Lower lobe of right lung (tissue), 2 donors: ENCODE measurements around the gene IL1RAPL2. TPM values are rescaled to one million over a fixed set of nuclear protein-coding genes. Genes with fewer than 3 reads are reported as not detected.

ENCODE experiments used
- ATAC-seq, 2 donors: fragments of 200-7000 bp; cut with Tn5 transposase; one replicate each; pipeline ENCODE4 v1.9.1; 2020 to 2022; ENCODE audit warnings: mild to moderate bottlenecking in 2 of 2, moderate library complexity in 2 of 2
- DNase-seq: peaks from one replicate; pipeline ENCODE4 v3.0.0-alpha.2; 2020
- H3K27ac ChIP-seq: fragments of 200-600 bp; one replicate; pipeline ENCODE4 v1.8.0; 2022
- H3K27me3 ChIP-seq: fragments of 200-600 bp; one replicate; pipeline ENCODE4 v1.8.0; 2022; ENCODE audit warnings: low read depth
- H3K36me3 ChIP-seq: fragments of 200-600 bp; one replicate; pipeline ENCODE4 v1.8.0; 2022; ENCODE audit warnings: mild to moderate bottlenecking
- H3K4me1 ChIP-seq: fragments of 200-600 bp; one replicate; pipeline ENCODE4 v1.8.0; 2022
- H3K4me3 ChIP-seq: fragments of 200-600 bp; one replicate; pipeline ENCODE4 v1.8.0; 2022; ENCODE audit warnings: mild to moderate bottlenecking
- H3K9me3 ChIP-seq: fragments of 200-600 bp; one replicate; pipeline ENCODE4 v1.8.0; 2022
- intact Hi-C: fragments of 100-400 bp; cut with DNase I; formaldehyde crosslinking; loops from one replicate; pipeline ENCODE4 v1.11.0; 2022
- total RNA-seq: library from RNA; stranded (reverse); fragmentation: NEBNext Ultra II Directional; extraction: Animal tissue kit (Norgen Biotek cat#: 25700); gene quantifications from one replicate; pipeline ENCODE4 v1.2.1, GENCODE V29; 2021
- TF ChIP-seq, protein P1 (sequence below): fragments of 200-600 bp; IDR thresholded peaks from one replicate; pipeline ENCODE4 v1.8.0; 2022; ENCODE audit warnings: antibody characterized with exemption, mild to moderate bottlenecking
- donor health status: DM: no; HTN: yes; CAD: no; lungs with severe emphysema.

IL1RAPL2 gene
- total RNA-seq, 1 donor from 2014 or later, result not detected

DNA sequence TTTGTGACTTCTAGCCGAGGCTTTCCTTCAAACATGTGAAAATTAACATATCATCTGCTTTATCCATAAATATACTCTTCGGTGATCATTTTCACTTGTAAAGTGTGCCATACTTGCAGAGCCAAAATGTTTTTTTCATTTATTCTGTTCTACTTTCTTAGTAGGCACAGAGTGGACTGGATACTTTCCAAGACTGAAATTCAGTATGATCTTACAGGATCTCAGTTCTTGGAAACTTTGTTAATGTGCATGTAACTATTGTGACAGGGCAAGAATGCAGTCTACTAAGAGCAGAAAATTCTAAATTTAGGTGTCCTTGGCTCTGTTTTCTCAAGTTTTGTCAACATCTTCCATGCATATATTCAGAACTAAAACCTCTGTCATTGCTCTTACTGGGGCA, 369.6 kb downstream of the IL1RAPL2 start:
- Histone ChIP-seq H3K4me3 (no peak overlapping the region), H3K36me3 (no peaks in the 10 kb centered on the region), H3K9me3 (no peaks in the 10 kb centered on the region), H3K27ac (no peak overlapping the region), H3K27me3 (no peaks in the 10 kb centered on the region), H3K4me1 (no peaks in the 10 kb centered on the region)
- intact Hi-C loops, result no loop called here
- TF ChIP-seq, protein P1, sequence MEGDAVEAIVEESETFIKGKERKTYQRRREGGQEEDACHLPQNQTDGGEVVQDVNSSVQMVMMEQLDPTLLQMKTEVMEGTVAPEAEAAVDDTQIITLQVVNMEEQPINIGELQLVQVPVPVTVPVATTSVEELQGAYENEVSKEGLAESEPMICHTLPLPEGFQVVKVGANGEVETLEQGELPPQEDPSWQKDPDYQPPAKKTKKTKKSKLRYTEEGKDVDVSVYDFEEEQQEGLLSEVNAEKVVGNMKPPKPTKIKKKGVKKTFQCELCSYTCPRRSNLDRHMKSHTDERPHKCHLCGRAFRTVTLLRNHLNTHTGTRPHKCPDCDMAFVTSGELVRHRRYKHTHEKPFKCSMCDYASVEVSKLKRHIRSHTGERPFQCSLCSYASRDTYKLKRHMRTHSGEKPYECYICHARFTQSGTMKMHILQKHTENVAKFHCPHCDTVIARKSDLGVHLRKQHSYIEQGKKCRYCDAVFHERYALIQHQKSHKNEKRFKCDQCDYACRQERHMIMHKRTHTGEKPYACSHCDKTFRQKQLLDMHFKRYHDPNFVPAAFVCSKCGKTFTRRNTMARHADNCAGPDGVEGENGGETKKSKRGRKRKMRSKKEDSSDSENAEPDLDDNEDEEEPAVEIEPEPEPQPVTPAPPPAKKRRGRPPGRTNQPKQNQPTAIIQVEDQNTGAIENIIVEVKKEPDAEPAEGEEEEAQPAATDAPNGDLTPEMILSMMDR, result no peak
- no peak for DNase-seq
- ATAC-seq, result no peak

DNA sequence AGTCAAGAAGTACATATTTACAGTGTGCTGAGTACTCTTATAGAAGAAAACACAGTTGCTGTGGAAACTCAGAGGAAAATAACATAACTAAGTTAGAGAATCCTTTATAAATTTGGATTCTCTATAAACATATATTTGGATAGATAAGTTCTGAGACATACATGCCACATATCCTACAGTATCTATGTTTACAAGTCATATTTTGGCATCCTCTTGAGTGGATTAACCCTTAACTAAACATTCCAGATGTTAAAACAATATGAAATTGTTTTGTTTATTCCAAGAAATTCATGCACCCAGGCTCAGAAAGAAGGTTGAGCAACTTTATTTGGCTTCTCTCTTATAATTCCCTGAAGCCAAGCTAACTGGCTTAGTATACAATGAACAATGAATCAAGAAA, 387.3 kb downstream of the IL1RAPL2 start:
- TF ChIP-seq, protein P1, result no peak
- intact Hi-C loops, result no loop called here
- Histone ChIP-seq H3K4me3 (no peak overlapping the region), H3K27me3 (no peaks in the 10 kb centered on the region), H3K36me3 (no peaks in the 10 kb centered on the region), H3K9me3 (no peaks in the 10 kb centered on the region), H3K4me1 (no peaks in the 10 kb centered on the region), H3K27ac (no peak overlapping the region)
- DNase-seq (no peak), ATAC-seq (no peak)

DNA sequence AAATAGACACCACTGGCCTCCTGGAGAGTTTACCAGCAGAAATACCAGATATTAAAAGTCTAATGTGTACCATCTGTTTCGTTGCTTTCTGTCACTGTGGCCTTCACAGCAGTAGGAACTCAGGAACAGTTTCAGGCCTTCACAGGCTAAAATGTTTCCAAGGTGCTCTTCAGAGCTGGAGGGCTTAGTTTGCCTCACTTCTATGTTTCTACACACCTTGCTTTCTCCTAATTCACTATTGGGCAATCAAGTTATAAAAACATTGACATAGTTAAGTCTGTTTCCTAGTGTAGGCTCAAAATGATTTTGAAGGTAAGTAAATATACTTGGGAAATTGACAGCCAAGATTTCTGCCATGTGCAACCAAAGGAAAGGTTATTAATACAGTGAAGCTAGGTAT, 395.9 kb downstream of the IL1RAPL2 start:
- TF ChIP-seq, protein P1, result no peak
- peak; percentile 29 to 78 for ATAC-seq
- Histone ChIP-seq H3K4me3 (no peak overlapping the region), H3K4me1 (no peaks in the 10 kb centered on the region), H3K9me3 (no peaks in the 10 kb centered on the region), H3K27me3 (no peaks in the 10 kb centered on the region), H3K27ac (no peak overlapping the region), H3K36me3 (no peaks in the 10 kb centered on the region)
- intact Hi-C loops, result no loop called here
- DNase-seq, result no peak

DNA sequence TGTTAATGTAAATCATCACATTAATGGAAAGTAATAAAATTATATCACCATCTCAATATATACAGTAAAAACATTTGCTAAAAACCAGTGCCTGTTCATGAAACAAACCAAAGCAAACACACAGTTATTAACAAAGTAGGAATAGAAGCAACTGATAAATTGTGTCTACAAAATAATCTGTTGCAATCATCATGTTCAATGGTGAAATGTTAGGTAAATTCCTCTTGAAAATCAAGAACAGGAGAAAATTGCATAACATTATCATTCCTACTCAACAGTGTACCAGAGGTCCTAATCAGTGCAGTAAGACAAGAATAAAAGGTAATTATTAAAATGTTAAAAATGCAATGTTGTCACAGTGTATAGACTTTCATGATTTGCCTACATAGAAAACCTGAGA, 402.2 kb downstream of the IL1RAPL2 start:
- Histone ChIP-seq H3K4me3 (no peak overlapping the region), H3K27me3 (no peaks in the 10 kb centered on the region), H3K9me3 (no peaks in the 10 kb centered on the region), H3K4me1 (no peaks in the 10 kb centered on the region), H3K36me3 (no peaks in the 10 kb centered on the region), H3K27ac (no peak overlapping the region)
- TF ChIP-seq, protein P1, result no peak
- no peak for ATAC-seq
- intact Hi-C loops, result no loop called here
- DNase-seq, result no peak

DNA sequence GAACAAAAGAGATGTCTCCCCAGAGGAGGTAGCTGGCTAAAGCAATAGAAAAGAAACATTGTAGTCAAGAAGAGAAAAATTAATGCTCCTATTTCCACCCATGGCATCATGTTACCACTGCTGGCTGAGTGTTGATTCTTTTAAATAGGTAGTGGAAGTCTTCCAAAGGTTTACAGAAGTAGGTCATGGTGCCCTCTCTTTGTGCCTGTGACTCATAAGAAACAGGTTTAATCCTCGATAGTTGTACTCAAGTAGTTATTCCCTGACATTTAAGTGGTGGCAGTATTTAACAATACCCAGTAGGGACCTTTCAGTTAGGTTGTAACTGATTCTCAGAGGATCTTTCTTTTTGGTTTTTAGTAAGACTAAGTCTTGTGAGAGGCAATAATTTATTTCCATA, 406.7 kb downstream of the IL1RAPL2 start:
- no peaks in the 10 kb centered on the region for H3K4me1 ChIP-seq
- H3K27ac ChIP-seq, result no peak overlapping the region
- no peak for DNase-seq
- H3K27me3 ChIP-seq, result no peaks in the 10 kb centered on the region
- no peaks in the 10 kb centered on the region for H3K36me3 ChIP-seq
- ATAC-seq, result peak; percentile 67 to 70
- intact Hi-C loops, result no loop called here
- H3K4me3 ChIP-seq, result no peak overlapping the region
- no peaks in the 10 kb centered on the region for H3K9me3 ChIP-seq
- TF ChIP-seq, protein P1, result no peak

DNA sequence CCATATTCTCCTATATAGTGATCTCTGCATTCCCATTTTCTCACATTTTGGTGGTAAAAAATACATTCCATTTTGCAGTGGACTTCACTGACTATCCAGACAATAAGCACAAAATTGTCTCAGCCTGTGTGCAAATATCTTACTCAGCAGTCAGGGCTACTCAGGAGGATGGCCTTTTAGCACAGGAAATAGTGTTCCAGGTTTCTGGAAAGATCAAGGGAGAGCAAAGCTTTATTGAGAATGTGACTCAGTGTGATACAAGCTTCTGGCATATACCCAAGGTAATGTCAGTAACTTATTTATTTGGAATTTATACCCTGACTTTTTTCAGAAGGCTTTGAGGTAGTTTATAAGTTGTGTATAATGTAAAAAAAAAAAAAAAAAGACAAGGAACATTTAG, 421.1 kb downstream of the IL1RAPL2 start:
- H3K4me1 ChIP-seq, result no peaks in the 10 kb centered on the region
- no peaks in the 10 kb centered on the region for H3K36me3 ChIP-seq
- no peak for ATAC-seq
- intact Hi-C loops, result no loop called here
- no peak overlapping the region for H3K27ac ChIP-seq
- H3K27me3 ChIP-seq, result no peaks in the 10 kb centered on the region
- TF ChIP-seq, protein P1, result no peak
- H3K9me3 ChIP-seq, result no peaks in the 10 kb centered on the region
- H3K4me3 ChIP-seq, result no peak overlapping the region
- DNase-seq, result no peak
